CD4-positive, alpha-beta T cell treated with Interferon gamma for 1 hour (primary cell): Measurements from ENCODE around the gene JADE1.

Source experiments
- DNase-seq: peaks from one replicate; pipeline ENCODE4 v3.0.0-alpha.2; 2020

Gene JADE1

DNA sequence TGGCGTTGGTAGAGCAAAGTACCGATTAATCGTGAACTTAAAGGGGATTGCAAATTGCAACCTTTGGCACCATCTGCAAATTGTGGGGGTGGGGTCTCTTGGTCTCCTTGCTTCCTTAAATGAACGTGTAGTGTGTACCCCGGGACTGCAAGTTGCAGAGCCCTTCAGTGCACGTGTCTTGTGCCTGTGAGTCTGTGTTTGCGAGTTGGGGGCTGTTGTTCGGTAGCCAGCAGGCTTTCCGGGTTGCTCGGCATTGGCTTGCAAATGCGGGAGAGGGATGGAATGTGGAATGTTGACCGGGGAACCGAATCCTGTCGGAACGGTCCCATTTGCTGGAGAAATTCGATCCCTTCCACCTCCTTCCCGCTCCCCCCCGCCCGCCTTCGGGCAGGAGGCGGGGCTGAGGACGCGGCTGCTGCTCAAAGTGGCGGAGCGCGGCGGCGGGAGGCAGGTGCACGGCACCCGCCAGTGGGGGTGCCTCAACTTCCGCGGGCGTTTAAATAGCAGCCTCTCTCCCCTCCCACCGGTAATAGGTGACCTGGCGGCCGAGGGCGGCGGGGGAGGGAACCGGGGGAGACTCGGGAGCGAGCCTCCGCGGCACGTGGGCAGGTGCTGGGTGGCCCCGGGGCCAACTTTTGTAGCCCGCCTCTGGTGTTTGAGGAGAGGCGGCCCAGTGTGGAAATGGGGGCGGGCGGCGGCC, 1.5 kb downstream of the JADE1 start:
- peak; percentile 86 for DNase-seq

DNA sequence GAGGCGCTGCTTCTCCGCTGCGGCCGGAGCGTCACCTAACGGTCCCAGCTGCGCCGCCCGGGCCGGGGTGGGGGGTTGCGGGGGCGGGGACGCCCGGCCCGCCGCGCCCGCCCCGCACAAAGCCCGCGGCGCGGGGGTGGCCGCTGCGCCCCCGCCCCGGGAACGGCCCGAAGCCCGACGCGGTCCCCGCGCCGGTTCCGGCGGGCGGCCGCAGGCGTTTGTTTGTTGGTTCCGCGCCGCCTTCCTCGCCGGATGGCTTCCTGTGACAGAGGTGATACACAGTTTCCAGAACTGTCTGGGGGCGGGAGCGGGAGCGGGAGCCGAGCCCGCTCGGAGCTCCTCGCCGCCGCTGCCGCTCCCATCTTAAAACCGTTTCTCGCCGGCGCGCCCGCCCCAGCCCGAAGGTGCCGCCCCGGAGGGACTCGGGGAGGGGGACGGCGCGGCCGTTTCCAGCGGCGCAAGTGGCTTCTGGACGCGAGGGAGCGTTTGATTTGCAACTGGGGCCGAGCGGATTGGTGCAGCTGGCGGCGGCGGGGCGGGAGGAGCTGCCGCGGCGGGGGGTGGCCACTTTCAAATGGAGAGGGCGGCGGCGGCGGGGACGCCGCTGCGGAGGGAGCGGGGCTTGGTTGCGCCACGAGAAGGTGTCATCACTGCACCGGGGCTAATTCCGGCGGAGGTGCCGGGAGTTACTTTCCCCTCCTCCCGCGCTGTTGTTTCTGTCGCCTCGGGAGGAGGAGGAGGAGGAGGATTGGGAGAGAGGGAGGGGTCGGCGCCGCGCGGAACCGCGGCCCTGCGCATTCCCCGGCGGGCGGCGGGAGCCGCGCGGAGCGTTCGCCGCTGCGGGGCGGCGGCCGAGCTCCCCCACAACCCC, 2.3 kb downstream of the JADE1 start:
- peak; percentile 81 for DNase-seq

DNA sequence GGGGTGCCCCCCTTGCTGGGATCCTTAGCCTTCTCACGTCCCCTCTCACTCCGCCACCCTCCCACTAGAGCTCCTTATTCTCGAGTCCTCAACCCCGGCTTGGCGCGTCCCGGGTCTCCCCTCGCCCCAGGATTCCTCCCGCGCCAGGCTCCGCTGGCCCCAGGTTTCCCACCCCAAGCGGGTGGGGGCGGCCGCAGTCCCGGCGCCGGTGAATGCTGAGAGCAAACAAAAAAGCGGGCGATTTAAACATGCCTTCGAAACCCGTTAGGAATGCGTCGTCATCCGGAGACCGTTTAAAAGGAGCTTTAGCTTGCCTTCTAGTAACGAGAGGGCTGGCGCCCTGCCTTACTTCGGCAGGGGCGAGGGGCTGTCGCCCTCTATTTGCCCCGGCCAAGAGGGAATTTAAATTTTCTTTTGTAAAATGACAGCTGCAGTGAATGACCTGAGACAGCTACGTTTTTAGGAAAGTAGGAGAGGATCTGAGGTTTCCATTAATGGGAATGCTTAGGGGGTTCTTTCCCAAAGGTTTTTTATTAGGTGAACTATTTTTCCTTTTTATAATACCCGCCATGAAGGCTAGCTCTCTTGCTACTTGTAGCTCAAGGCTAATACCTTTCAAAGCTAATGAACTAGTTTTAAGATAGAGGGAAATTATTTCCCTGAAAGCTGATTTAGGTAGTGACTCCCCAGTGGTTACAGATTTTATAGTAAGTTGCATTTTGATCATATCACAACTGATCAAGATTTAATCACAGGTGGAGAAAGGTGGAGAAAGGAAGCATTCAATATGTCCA, 3.1 kb downstream of the JADE1 start:
- no peak for DNase-seq

DNA sequence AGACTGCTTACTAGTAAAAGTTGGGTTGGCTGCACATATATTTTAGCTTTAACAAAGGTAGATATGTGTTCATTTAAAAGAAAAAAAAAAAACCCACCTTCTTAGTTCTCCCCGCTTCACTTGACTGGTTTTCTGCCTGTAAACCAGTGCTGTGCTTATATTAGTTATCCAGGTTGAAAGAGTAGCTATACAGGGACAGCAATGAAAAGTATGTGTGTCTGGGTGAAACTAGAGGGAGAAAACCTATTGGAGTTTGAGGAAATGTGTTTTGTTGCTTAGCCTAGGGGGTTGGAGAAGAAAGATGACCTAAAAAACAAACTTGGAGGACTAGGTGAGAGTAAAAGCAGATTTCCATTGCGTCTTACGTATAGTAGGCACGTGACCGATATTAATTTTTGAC, 4.5 kb downstream of the JADE1 start:
- DNase-seq, result no peak

DNA sequence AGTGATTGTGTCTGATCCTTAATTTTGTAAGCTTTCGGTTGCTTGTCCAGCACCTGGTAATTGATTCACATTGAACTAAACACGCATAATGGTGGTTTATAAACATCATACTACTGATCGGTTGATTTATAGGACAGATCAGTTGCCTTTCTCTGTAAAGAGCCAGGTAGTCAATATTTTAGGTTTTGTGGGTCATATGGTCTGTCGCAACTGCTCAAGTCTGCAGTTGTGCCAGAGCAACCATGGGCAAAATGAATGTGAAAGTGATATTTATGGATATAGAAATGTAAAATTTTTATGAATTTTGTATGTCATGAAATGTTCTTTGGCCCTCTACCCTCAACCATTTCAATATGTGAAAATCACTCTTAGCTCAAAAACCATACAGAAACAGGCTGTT, 8.9 kb downstream of the JADE1 start:
- no peak for DNase-seq

DNA sequence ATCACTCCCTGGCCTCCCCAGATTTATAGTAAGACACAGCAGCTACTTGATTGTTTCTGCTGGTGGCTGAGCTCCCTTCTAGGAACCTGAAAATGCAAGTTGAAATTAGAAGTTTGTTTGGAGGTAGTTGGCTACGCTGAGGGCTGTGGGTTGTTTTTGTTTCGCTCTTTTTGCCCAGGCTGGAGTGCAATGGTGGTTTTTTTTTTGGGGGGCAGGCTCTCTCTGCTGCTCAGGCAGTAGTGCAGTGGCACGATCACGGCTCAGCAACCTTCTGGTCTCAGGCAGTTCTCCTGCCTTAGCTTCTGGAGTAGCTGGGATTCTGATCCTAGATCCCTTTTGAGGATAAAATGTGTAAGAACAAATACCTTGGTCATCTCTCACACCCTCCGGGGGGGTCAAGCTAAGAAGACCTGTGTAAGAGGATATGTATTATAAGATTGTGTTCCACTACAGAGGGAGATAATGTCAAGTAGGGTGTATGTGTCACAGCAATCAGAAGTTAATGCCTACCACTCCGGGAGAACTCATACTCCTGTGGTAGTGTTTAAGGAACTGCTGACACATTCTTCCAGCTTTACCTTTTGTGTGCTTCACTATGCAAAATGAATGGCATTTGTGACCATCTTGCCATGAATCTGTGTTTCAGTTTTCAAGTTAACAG, 9.7 kb downstream of the JADE1 start:
- no peak for DNase-seq

DNA sequence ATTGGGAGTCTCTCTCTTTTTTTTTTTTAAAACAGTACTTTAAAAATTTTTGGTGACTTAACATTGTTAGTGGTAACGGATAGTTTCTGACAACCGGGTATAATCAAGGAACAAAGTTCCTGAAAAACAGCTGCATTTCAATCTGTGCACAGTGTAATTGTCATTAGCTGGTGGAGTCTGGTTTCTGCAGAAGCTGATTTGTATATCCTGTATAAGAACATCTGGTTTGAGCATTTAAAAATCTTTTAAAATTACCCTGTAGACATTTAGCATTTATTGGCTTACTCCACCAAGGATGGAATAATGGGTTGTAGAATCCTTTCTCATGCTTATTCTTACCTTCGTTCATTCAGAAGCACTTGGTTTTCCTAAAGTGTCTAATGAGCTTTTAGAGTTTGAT, 11.2 kb downstream of the JADE1 start:
- no peak for DNase-seq

DNA sequence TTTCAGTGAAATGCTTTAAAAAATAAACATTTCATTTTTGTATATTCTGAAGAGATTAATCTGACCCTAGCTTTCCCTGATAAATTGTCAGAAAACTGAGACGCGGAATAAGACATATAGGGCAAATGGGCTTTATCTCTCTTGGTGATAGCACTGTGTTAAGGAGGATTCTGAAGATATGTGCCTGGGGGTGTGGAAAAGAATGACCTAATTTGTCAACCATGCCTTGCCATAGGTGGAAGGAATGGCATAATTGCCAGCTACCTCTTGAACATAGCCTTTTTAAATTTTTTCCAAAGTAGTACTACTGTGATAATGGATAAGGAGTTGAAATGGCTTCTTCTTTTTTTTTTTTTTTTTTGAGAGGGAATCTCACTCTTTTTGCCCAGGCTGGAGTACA, 11.7 kb downstream of the JADE1 start:
- no peak for DNase-seq

DNA sequence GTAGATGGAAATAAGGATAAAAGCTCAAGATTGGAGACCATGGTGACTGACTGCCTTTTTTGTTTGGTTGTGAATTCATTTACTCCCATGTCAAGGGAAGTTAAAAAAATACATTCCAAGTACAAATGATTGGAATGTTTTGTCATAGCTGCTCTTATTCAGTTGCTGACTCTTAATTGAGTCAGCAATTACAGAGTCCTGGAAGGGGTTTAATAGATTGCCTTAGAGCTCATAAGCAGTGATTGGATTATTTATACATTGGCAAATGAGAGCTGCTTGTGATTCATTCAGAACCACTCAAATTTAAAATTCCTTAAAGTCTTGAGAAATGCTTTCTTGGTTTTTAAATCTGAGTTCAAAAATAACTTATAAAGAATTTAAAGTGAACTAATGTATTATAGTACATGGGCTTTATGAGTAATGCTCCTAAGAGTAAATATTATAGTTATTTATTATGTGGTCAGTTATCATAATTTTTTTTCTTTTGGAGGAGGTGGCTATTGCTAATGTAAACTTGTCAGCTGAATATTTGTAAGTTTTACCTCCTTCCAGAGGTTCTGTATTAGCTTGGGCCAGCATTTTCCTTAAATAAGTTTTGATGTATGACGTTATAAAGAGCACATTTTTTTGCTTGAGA, 13.6 kb downstream of the JADE1 start:
- DNase-seq, result no peak

DNA sequence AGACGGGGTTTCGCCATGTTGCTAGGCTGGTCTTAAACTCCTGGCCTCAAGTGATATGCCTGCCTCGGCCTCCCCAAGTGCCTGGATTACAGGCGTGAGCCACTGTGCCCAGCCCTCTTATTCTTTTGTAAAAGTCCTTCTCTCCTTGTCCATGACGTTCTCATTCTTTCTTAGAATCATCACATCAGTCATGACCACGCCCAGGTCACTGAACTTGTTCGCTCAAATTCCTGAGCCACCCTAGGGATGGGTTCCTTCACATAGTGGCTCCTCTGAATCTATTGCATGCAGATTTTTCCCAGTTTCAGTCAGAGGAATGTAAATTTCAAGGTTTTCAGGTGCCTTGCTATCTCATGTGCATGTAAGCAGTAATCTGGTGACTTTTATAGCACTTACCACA, 15.7 kb downstream of the JADE1 start:
- DNase-seq, result no peak

DNA sequence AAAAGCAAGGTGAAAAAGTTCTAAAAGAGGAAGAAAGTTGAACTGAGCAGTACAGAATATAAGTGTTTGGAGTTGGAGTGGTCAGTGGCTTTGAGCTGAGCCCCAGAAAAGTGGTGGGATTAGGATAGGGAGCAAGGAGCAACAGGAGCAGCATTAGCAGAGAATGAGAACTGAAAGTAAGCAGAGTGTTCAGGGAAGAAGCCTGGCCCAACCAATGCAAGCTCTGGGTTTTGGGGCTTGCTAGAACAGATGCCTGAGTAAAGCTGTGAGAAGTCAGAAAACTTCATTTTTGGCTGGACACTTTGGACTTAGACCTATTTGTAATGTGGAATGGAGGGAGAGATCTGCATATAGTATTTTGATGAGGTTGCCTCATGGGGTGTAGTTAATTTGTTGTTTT, 17.8 kb downstream of the JADE1 start:
- no peak for DNase-seq

DNA sequence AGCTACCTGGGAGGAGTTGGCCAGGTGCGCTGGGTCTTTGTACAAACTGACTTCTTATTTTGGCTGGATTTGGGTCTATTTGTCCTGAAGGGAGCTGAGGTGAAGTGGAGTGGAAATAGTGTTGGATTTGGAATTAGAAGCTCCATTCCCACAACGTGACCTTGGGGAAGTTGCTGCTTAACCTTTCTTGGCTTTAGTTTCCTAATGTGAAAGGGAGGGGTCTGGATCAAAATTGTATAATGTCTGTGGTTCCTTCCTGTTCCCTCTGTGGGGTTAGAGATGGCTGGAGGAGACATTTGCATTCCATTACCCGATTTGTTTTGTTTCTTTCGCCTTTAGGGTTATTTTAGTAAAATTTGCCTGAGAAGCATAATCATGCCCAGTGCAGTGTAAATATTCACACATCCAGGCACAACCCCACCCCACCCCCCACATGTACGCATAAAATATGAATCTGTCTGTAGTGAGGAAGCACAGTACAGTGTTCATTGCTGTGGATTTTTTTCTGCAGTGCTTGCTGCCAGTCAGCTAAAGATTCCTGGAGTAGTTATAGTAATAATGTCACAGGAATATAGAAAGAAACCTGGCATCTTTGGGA, 21.5 kb downstream of the JADE1 start:
- DNase-seq, result no peak

DNA sequence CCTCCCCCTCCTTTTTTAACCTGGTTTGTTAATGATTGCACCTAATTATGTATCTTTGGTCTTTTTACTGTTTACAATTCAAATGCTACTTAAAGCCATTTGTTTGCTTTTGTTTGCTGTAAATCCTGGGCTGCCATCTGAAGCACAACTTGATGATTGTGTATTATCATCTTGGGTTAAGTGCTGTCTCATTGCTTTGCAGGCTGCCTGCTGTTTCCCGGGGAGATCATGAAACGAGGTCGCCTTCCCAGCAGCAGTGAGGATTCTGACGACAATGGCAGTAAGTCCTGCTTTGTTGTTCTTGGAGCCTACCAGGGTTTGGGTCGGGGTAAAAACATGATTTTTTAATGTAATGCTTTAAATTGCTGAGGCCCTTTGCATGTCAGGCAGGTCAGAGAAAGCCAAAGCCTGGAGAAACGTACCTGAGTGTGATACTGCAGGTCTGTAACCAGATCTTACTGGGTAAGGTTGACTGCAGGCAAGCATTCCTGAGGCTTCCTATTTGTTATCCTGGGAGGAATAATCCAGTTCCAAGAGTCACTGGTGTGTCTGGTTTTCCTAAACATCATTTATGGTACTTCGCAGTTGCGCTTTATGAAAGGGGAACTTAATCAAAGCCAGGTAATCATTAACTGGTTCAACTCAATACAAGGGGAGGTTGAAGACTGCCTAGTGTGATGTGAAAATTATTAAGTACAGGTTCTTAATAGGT, 22.2 kb downstream of the JADE1 start:
- DNase-seq, result no peak

DNA sequence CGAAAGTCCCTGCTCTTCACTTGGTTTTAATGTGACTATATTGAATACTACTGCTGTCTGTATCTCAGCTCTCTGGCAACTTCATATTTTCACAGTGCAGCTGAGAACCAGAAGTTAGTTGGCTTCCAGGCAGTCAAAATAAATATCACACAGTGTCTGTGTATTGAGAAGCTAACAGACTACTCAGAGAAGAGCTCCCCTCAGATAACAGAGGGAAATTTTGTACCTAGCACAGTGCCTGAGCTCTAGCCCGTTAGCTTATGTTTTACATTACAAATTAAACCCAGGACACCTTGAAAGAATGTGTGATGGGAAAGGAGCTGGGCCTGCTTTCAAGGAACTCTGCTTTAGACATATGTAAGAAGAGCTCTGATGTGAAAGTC, 22.7 kb downstream of the JADE1 start:
- no peak for DNase-seq

DNA sequence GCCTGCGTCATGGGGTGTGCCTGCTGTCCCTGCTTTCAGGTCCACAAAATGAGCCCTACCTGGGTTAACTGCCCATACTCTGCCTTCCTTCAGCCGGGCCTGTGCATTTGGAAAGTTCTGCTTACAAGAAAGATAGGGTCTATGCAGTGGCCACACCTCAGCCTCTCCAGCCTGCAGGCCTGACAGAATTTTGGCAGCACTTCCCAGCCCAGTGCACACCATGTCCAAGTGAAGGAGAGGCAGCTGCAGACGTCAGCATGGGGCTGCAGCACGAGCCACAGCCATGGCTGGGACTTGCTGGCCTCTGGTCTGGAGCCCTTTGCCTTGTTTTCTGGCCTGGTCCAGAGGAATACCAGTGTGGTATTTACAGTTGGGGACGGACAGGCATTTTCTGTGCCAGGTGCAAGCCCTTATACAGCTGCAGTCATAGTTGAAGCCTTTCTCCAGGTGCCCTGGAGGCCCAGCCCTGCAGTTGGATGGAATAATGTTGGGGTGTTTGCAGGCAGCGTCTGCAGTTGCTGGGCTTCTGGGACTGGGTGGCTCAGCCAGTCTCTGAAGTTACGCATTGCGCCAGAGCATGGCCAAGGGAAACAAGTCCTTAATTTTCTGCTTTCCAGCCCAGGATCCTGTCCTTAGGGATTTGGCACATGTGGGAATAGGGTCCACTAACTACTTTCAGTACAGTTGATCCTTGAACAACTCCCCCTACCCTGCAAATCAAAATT, 26.2 kb downstream of the JADE1 start:
- DNase-seq, result no peak

DNA sequence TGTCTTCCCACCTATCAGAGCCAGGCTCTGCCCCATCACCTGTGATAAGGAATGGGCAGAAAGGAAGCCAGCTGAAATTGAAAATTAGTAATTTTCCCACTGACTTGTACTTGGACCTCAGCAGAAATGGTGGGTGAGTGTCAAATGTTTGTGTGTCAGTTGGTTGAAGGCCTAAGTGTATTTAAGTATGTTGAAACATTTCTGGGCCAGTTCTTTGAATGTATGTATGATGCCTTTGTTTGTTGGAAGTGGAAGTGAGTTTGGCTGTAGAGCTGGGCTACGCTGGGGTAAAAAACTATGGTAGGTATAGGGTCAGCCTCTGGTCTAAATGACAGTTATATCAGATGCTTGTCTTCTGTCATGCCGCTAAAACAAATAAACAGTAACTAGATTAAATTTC, 27.7 kb downstream of the JADE1 start:
- DNase-seq, result no peak

DNA sequence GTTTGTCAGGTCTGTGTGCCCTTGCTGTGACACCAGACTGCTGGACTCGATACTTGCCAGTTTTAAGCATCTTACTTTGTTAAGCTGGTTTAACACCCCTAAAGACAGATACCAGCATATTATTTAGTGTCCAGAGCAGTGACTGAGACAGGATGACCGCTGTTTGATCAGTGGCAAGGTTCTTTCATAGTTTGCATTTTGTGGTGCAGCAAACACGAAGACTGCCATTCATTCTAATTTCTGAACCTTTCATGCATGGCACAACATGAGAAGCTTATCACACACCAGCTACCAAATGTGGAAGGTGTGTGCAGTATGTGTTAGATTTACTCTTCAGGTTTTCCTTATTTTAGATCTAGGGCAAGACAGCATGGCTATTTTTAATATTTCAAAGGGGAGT, 28.2 kb downstream of the JADE1 start:
- DNase-seq, result no peak

DNA sequence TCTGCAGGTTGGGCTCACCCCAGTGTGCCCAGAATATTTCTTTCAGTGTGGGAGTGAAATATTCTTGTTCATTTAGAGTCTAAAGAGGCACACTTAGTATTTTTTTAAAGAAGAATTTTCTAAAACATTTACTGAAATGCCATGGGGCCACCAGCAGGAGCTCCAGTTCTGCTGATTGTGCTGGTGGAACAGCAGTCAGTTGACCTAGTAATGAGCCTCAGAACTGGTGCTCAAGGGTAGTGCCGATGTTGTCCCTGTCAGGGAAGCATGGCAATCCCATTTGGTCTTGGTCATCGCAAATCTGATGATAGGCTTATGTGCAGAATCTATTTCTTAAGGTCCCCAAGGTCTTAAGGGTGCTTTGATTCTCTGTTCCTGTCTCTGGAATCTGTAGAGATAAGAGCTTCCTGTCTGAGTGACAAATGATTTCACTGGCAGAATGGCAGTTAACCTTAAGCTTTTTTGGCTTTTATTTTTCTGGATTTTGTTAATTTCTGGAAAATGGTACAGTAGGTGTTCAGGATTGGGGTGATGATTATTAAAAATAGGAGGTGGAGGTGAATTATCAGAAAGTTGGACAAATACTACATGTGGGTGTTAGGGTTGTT, 31.3 kb downstream of the JADE1 start:
- no peak for DNase-seq

DNA sequence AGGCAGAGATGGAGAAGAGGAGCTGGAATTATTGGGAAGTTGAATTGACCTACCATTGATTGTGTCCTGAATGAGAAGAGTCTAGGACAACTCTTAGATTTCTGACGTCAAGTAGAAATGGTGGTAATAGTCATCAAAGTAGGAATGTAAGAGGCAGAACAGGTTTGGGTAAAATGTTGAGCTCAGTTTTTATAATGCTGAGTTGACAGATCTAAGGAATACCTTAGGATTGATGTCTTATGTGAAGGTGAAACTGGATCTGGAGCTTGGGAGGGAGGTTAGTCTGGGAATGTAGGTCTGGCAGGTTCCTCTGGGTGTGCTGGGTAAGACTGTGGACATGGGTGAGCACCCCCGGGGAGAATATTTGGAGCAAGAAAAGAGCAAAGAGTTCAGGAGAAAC, 31.9 kb downstream of the JADE1 start:
- no peak for DNase-seq

DNA sequence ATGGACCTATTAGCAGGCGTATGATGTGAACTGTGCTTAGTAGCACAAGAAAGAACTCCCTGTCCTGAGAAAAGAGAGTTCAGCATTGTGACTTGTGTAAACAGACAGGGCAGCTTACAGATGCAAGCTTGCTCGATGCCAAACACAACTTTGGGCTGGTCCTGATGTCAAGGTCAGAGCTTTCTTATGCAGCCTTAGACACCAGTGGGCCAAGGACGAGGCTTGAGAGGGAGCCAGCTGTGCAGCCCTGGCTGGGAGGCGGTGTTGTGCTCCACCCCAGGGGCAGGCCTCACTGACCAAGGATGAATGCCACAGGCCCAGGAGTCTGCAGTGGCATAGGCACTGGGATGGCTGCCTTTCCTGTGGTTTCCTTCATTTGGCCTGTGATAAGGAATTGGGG, 35.4 kb downstream of the JADE1 start:
- DNase-seq, result no peak
